NCI-H748 treated with DMSO at 0.1 percent for 48 hours (cell line): ENCODE results near the gene THAP11.

Experiments
- DNase-seq: peaks from one replicate; lab custom pipeline; 2025; lab: John Stamatoyannopoulos, UW

The THAP11 gene

DNA sequence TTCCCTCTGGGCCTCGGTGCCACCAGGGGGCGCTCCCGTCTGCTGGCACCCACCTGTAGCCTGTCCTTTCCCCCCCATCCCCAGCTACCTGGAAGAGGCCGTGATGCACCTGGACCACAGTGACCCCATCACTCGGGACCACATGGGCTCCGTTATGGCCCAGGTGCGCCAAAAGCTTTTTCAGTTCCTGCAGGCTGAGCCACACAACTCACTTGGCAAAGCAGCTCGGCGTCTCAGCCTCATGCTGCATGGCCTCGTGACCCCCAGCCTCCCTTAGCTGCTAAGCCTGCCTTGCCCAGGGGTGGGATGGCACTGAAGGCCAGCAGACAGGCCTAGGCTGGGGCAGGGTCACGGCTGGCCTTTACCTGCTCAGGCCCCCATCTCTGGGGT lies 41.7 kb downstream of the THAP11 start:
- no peak for DNase-seq

DNA sequence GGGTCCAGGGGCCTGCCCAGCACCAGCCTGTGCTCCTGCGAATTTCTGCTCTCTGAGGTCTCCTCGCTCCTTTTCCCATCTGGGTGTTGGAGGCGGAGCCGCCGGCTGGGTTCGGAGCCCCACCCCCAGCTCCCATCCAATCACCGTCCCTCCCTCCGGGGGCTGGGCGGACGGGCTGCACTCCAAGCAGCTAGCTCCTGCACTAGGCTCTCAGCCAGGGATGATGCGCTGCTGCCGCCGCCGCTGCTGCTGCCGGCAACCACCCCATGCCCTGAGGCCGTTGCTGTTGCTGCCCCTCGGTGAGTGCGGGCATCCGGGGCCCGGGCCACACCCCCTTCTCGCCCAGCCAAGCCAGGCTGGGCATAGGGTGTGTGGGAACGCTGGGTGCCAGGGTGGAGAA lies 42.6 kb downstream of the THAP11 start, which contains the start of gene NRN1L:
NRN1L (plus strand) TSS at position 202 of the 400 bp plus-strand sequence; CDS start at position 221, 19 bp downstream.
- DNase-seq = no peak

DNA sequence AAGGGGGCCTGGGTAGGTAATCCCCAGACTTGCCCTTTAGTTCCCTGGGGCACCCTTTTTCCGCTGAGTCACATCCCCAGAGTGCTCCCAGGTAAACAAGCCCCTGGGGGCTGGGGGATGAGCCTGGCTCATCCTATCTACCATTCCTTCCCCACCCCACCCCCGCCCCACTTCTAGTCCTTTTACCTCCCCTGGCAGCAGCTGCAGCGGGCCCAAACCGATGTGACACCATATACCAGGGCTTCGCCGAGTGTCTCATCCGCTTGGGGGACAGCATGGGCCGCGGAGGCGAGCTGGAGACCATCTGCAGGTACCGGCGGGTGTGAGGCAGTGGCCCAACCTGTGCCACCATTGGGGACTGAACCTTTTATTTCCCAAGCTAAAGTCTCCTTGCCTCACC lies 43.4 kb downstream of the THAP11 start:
- no peak for DNase-seq

DNA sequence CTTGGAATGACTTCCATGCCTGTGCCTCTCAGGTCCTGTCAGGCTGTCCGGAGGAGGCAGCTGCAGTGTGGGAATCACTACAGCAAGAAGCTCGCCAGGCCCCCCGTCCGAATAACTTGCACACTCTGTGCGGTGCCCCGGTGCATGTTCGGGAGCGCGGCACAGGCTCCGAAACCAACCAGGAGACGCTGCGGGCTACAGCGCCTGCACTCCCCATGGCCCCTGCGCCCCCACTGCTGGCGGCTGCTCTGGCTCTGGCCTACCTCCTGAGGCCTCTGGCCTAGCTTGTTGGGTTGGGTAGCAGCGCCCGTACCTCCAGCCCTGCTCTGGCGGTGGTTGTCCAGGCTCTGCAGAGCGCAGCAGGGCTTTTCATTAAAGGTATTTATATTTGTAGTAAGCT lies 43.9 kb downstream of the THAP11 start:
- no peak for DNase-seq

DNA sequence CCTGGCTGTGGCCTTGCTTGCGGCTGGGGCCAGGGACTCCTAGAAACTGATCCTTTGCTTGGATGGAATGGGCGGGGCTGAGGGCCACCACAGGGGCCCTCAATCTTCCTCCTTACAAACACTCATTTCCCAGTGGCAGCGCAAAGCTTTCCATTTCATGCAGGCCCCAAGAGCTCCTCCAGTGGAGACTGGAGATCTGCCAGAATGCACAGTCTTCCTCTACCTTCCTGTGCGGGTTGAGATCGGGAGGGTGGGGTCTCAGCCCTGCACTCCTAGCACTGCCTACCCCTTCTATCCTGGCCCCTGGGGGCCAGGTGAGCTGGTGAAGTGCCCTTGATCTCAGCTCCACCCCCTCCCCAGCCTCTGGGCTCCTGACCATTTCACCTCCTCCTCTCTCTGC lies 44.3 kb downstream of the THAP11 start:
- DNase-seq = no peak

DNA sequence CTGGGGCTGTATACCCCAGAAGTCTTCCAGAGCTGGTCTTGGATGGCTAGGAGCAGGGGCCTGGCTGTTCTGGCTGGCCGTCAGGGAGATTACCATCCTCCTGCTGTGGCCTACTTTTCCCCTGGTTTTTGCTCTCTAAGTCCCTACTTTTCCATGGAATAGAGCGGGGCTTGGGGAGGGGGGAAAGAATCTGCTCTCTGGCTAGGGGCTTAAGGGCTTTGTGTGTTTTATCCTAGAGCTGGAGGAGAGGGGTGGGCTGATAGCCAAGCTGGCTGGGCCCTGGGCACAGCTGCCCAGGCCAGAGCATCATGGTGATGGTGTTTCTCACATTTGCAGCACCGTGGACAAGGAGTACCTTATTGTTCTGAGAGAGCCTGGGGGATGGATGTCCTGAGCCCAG lies 46.2 kb downstream of the THAP11 start:
- DNase-seq = no peak

DNA sequence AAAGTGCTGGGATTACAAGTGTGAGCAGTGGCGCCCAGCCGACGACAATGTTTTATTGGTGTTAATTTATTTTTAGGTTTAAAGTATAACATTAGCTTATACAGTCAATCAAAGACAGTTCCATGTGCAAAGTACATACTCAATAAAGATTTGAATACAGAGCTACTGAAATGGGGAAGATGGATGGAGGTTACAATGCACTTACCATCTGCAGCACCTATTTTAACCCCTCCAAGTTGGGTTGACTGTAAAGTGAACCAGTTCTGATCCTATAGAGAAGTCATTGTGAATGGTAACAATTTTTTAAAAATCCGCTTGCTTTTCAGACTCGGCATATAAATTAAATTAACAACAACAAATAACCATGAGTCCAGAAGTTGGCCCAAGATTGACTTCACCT lies 50.3 kb downstream of the THAP11 start:
- DNase-seq = no peak

DNA sequence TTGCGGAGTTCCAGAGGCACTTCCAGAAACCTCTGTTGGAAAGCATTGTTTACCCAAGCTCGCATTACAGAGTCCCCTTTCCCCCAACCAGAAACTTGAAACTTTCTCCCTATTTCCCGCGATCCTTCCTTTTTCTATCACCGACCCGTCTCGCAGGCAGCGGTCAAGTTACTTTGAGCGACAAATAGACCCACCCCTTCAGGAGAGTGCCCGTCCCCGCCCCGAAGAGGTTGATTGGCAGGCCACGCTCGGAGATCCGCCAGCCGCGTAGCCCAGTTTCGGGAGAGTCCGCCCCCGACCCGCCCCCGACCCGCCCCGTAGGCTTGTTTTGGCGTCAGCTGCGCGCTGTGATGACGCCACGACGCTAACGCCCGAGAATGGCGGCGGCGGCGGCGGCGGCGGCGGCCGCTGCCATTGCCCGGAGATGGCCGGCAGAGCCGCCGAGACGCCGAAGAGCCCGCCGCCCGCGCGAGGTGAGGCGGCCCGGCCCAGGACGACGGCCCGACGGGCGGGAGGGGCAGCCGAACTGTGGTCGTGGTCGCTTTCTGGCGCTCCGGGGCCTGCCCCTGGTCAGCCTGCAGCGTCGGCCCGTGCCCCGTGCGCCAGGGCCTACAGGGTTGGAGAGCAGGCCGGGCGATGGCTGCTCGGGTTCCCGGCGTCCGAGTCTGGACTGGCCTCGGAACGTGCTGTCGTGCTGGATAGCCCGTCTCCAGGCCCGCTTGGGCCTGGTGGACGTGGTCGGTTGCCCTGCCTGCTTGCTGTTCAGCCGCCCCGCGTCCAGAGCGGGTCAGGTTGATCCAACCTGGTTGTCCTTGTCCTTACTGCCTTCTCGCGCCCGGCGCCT lies 51.0 kb downstream of the THAP11 start, which contains the start of gene PSKH1:
PSKH1 (plus strand) TSS at position 356 of the 844 bp plus-strand sequence. CDS start 15,496 bp downstream, outside the sequence.
- DNase-seq = peak; percentile 89
